Measurements from ENCODE around the gene OR13A1. TPM values are rescaled to one million over a fixed set of nuclear protein-coding genes. Genes with fewer than 3 reads are reported as not detected.
"Not testable (repeated sequence)": the region's sequence is repeated elsewhere in the genome, so short reads cannot be mapped to it uniquely, and the experiment has no call there.

OR13A1 gene, protein sequence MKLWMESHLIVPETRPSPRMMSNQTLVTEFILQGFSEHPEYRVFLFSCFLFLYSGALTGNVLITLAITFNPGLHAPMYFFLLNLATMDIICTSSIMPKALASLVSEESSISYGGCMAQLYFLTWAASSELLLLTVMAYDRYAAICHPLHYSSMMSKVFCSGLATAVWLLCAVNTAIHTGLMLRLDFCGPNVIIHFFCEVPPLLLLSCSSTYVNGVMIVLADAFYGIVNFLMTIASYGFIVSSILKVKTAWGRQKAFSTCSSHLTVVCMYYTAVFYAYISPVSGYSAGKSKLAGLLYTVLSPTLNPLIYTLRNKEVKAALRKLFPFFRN
- 0.55 TPM for polyA plus RNA-seq

DNA sequence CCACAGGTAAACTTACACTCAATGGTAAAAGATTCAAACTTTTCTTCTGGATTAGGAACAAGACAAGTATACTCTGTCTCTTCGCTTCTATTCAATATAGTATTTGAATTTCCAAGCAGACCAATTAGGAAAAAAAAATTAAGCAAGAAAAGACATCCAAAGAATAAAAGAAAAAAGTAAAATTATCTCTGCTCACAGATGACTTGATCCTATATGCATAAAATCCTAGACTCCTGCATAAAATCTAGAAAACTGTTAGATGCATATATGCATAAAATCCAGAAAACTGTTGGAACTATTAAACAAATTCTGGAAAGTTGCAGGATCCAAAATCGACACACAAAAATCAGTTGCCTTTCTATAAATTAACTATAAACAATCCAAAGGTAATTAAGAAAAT is at the start of gene OR13A1:
TSS of gene OR13A1 (minus strand) at position 101 of the 400 bp plus-strand sequence. CDS start 11,186 bp downstream, outside the sequence.
- peaks cover 6% of the 10 kb centered on the region for H3K36me3 Mint-ChIP-seq

DNA sequence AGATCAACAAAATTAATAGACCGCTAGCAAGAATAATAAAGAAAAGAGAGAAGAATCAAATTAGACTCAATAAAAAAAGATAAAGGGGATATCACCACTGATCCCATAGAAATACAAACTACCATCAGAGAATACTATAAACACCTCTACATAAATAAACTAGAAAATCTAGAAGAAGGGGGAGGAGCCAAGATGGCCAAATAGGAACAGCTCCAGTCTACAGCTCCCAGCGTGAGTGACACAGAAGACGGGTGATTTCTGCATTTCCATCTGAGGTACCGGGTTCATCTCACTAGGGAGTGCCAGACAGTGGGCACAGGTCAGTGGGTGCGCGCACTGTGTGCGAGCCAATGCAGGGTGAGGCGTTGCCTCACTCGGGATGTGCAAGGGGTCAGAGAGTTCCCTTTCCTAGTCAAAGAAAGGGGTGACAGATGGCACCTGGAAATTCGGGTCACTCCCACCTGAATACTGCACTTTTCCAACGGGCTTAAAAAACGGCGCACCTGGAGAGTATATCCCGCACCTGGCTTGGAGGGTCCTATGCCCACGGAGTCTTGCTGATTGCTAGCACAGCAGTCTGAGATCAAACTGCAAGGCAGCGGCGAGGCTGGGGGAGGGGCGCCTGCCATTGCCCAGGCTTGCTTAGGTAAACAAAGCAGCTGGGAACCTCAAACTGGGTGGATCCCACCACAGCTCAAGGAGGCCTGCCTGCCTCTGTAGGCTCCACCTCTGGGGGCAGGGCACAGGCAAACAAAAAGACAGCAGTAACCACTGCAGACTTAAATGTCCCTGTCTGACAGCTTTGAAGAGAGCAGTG is 46.8 kb upstream of the OR13A1 start:
- H3K27ac Mint-ChIP-seq: not testable (repeated sequence)

More for the DNA sequence above, at the start of gene OR13A1:
- no peaks in the 10 kb centered on the region for H3K27me3 Mint-ChIP-seq
- no peaks in the 10 kb centered on the region for H3K4me1 Mint-ChIP-seq
- H3K9me3 Mint-ChIP-seq: peaks cover 3 to 28% (median 15%) of the 10 kb centered on the region in 3 donors
- H3K4me3 Mint-ChIP-seq: no peak within 1 kb of the TSS
- no peak within 1 kb of the TSS for H3K27ac Mint-ChIP-seq

DNA sequence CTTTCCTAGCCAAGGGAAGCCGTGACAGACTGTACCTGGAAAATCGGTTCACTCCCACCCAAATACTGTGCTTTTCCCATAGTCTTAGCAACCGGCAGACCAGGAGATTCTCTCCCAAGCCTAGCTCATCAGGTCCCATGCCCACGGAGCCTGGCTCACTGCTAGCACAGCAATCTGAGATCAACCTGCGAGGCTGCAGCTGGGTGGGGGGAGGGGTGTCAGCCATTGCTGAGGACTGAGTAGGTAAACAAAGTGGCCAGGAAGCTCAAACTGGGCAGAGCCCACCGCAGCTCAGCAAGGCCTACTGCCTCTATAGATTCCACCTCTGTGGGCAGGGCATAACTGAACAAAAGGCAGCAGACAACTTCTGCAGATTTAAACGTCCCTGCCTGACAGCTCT is 43.6 kb upstream of the OR13A1 start:
- peaks cover 21 to 52% (median 41%) of the 10 kb centered on the region in 3 donors for H3K4me1 Mint-ChIP-seq
- H3K4me3 Mint-ChIP-seq, H3K9me3 Mint-ChIP-seq, H3K27ac Mint-ChIP-seq, H3K36me3 Mint-ChIP-seq, H3K27me3 Mint-ChIP-seq: not testable (repeated sequence)

More for the DNA sequence above, 46.8 kb upstream of the OR13A1 start:
- Mint-ChIP-seq H3K4me1 (peaks cover 13 to 30% (median 28%) of the 10 kb centered on the region in 3 donors), H3K4me3 (peak overlapping the region in 2 of 4 donors; percentile 27 to 65)
- H3K9me3 Mint-ChIP-seq, H3K36me3 Mint-ChIP-seq, H3K27me3 Mint-ChIP-seq: not testable (repeated sequence)

DNA sequence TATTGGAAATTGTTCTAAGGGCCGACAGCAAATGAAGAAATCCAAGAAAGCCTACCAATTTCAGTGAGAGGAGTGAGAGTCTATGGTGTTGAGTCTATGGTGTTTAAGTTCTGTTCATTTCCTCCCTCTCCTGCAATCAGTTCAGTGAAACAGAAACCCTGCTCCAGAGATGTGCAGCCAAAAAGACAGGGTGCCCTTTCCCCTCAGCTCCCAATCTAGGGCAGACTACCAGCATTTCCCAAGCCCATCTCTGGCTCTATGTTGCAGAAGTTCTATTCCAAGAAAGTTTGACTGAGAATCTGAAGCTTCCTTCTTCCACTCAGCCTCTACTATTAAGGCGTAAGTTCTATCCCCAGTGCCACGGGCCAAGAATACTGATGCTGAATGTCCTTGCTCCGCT is 40.1 kb upstream of the OR13A1 start:
- Mint-ChIP-seq H3K27ac (peak overlapping the region in 1 of 3 donors; percentile 8), H3K27me3 (no peaks in the 10 kb centered on the region), H3K4me1 (peaks cover 39 to 66% (median 55%) of the 10 kb centered on the region in 3 donors), H3K9me3 (no peaks in the 10 kb centered on the region), H3K36me3 (peaks cover 2% of the 10 kb centered on the region), H3K4me3 (peak overlapping the region in 1 of 4 donors; percentile 46)

DNA sequence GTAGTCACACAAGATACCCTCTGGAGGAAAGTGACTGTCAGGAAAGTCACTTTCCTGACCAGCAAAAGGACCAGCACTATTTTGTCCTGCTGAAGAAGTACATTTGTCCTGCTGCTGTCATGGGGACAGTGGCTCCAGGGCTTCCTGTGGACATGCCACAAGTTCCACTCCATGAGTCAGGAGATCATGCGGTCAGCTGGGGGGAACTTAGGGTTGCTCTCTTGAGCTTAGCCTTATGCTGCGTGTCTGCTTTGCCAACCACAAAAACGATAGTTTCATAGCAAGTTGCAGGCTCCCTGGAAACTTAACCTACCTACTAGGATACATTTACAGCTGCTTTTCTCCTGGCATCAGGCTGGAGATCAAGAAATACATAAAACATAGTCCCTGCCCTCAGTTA is 38.9 kb upstream of the OR13A1 start:
- Mint-ChIP-seq H3K36me3 (no peaks in the 10 kb centered on the region), H3K9me3 (no peaks in the 10 kb centered on the region), H3K27ac (no peak overlapping the region), H3K4me3 (peak overlapping the region in 1 of 4 donors; percentile 13), H3K27me3 (no peaks in the 10 kb centered on the region), H3K4me1 (peaks cover 38 to 55% (median 52%) of the 10 kb centered on the region in 3 donors)

DNA sequence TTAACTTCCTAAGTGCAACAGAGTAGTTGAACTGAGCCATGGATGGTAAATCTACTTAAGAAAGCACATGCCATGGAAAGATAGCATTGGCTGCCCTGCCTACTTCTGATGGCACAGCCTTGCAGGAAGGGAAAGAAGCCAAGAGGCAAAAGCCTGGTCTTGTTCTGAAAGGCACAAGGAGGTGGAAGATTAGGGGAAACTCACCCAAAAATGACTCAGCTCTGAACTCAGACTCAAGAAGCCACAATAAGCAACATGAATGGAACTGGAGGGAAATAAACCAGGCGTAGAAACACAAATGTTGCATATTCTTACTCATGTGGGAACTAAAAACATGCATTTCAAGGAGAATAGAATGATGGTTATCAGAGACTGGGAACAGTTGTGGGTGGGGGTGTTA is 37.8 kb upstream of the OR13A1 start:
- Mint-ChIP-seq H3K4me1 (peaks cover 38 to 52% (median 52%) of the 10 kb centered on the region in 3 donors), H3K4me3 (peak overlapping the region in 2 of 4 donors; percentile 68 to 84), H3K36me3 (no peaks in the 10 kb centered on the region), H3K27ac (no peak overlapping the region), H3K27me3 (no peaks in the 10 kb centered on the region), H3K9me3 (peaks cover 0 to 3% (median 0%) of the 10 kb centered on the region in 3 donors)

DNA sequence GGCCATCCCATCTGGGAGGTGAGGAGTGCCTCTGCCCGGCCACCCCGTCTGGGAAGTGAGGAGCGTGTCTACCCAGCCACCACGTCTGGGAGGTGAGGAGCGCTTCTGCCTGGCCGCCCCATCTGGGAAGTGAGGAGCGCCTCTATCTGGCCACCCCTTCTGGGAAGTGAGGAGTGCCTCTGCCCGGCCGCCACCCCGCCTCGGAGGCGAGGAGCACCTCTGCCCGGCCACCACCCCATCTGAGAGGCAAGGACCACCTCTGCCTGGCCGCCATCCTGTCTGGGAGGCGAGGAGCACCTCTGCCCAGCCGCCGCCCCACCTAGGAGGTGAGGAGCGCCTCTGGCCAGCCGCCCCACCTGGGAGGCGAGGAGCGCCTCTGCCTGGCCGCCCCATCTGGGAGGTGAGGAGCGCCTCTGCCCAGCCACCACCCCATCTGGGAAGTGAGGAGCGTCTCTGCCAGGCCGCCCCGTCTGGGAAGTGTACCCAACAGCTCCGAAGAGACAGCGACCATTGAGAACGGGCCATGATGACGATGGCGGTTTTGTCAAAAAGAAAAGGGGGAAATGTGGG is 32.9 kb upstream of the OR13A1 start:
- H3K4me3 Mint-ChIP-seq: peak overlapping the region in 1 of 4 donors; percentile 9
- not testable (repeated sequence) for H3K27me3 Mint-ChIP-seq, H3K27ac Mint-ChIP-seq

DNA sequence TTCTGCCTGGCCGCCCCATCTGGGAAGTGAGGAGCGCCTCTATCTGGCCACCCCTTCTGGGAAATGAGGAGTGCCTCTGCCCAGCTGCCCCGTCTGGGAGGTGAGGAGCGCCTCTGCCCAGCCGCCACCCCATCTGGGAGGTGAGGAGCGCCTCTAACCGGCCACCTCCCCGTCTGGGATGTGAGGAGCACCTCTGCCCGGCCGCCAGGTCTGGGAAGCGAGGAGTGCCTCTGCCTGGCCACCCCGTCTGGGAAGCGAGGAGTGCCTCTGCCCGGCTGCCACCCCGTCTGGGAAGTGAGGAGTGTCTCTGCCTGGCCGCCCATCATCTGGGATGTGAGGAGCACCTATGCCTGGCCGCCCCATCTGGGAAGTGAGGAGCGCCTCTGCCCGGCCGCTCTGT is 32.1 kb upstream of the OR13A1 start:
- H3K36me3 Mint-ChIP-seq, H3K27me3 Mint-ChIP-seq, H3K9me3 Mint-ChIP-seq, H3K4me3 Mint-ChIP-seq, H3K27ac Mint-ChIP-seq: not testable (repeated sequence)
- H3K4me1 Mint-ChIP-seq: peaks cover 7 to 18% (median 11%) of the 10 kb centered on the region in 3 donors

More for the DNA sequence above, 32.9 kb upstream of the OR13A1 start:
- not testable (repeated sequence) for H3K36me3 Mint-ChIP-seq, H3K9me3 Mint-ChIP-seq
- H3K4me1 Mint-ChIP-seq: peaks cover 15 to 24% (median 16%) of the 10 kb centered on the region in 3 donors

DNA sequence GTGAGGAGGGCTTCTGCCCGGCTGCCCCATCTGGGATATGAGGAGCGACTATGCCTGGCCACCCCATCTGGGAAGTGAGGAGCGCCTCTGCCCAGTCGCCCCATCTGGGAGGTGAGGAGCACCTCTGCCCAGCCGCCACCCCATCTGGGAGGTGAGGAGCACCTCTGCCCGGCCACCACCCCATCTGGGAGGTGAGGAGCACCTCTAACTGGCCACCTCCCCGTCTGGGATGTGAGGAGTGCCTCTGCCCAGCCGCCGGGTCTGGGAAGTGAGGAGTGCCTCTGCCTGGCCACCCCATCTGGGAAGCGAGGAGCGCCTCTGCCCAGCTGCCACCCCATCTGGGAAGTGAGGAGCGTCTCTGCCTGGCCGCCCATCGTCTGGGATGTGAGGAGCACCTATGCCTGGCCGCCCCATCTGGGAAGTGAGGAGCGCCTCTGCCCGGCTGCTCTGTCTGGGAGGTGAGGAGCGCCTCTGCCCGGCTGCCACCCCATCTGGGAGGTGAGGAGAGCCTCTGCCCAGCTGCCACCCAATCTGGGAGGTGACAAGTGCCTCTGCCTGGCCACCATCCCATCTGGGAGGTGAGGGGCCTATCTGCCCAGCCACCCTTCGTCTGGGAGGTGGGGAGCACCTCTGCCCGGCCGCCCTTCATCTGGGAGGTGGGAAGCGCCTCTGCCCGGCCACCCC is 31.4 kb upstream of the OR13A1 start:
- peaks cover 4 to 12% (median 6%) of the 10 kb centered on the region in 3 donors for H3K4me1 Mint-ChIP-seq
- H3K4me3 Mint-ChIP-seq, H3K9me3 Mint-ChIP-seq, H3K36me3 Mint-ChIP-seq, H3K27me3 Mint-ChIP-seq, H3K27ac Mint-ChIP-seq: not testable (repeated sequence)

DNA sequence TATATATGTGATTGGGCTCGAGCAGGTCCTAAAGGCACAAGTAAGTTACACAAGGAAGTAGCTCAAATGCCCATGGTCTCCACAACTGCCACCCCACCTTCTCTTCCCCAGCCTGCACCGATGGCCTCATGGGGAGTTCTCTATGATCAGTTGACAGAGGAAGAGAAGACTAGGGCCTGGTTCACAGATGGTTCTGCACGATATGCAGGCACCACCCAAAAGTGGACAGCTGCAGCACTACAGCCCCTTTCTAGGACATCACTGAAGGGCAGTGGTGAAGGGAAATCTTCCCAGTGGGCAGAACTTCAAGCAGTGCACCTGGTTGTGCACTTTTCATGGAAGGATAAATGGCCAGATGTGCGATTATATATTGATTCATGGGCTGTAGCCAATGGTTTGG is 25.0 kb upstream of the OR13A1 start:
- H3K4me1 Mint-ChIP-seq, H3K36me3 Mint-ChIP-seq, H3K27ac Mint-ChIP-seq, H3K9me3 Mint-ChIP-seq, H3K27me3 Mint-ChIP-seq: not testable (repeated sequence)
- H3K4me3 Mint-ChIP-seq: peak overlapping the region in 2 of 4 donors; percentile 5 to 81

DNA sequence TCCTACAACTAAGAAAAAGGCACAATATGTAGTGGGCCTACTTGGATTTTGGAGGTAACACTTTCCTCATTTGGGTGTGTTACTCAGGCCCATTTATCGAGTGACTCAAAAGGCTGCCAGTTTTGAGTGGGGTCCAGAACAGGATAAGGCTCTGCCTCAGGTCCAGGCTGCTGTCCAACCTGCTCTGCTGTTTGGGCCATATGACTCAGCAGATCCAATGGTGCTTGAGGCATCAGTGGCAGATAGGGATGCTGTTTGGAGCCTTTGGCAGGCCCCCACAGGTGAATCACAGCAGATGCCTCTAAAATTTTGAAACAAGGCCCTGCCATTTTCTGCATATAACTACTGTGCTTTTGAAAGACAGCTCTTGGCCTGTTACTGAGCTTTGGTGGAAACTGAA is 24.5 kb upstream of the OR13A1 start:
- Mint-ChIP-seq H3K9me3 (peaks cover 4% of the 10 kb centered on the region in 3 donors), H3K27me3 (no peaks in the 10 kb centered on the region), H3K36me3 (peaks cover 6% of the 10 kb centered on the region), H3K4me1 (peaks cover 0 to 3% (median 3%) of the 10 kb centered on the region in 3 donors), H3K4me3 (no peak overlapping the region), H3K27ac (no peak overlapping the region)

DNA sequence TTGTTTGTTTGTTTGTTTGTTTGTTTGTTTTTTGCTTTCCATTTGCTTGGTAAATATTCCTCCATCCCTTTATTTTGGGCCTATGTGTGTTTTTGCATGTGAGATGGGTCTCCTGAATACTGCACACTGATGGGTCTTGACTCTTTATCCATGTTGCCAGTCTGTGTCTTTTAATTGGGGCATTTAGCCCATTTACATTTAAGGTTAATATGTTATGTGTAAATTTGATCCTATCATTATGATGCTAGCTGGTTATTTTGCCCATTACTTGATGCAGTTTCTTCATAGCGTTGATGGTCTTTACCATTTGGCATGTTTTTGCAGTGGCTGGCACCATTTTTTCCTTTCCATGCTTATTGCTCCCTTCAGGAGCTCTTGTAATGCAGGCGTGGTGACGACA is 16.4 kb upstream of the OR13A1 start:
- not testable (repeated sequence) for H3K27ac Mint-ChIP-seq, H3K27me3 Mint-ChIP-seq, H3K36me3 Mint-ChIP-seq
- Mint-ChIP-seq H3K4me1 (peaks cover 0 to 11% (median 1%) of the 10 kb centered on the region in 3 donors), H3K4me3 (peak overlapping the region in 1 of 4 donors; percentile 68), H3K9me3 (peaks cover 4 to 19% (median 7%) of the 10 kb centered on the region in 3 donors)

DNA sequence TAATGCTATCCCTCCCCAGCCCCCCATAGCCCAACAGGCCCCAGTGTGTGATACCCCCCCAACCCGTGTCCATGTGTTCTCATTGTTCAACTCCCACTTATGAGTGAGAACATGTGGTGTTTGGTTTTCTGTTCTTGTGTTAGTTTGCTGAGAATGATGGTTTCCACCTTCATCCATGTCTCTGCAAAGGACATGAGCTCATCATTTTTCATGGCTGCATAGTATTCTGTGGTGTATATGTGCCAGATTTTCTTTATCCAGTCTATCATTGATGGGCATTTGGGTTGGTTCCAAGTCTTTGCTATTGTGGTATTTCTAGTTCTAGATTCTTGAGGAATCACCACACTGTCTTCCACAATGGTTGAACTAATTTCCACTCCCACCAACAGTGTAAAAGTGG is 11.5 kb upstream of the OR13A1 start:
- Mint-ChIP-seq H3K9me3 (peaks cover 5 to 23% (median 7%) of the 10 kb centered on the region in 3 donors), H3K4me3 (peak overlapping the region in 2 of 4 donors; percentile 53 to 55), H3K4me1 (peaks cover 1 to 11% (median 2%) of the 10 kb centered on the region in 3 donors)
- not testable (repeated sequence) for H3K27ac Mint-ChIP-seq, H3K36me3 Mint-ChIP-seq, H3K27me3 Mint-ChIP-seq

DNA sequence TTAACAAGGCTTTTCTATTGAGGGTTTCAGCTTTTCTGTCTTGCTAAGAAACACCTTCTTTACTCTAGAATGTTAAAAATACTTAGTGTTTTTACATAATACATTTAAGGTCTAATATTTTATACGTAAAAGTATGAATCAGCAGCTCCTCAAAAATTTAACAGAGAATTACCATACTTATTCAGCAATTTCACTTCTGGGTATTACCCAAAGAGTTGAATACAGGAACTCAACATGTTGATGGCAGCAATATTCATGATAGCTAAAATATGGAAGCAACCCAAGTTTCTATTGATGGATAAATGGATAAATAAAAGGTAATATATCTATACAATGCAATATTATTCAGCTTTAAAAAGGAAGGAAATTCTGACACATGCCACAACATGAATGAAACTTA is 9.7 kb upstream of the OR13A1 start:
- H3K9me3 Mint-ChIP-seq: peaks cover 5 to 20% (median 7%) of the 10 kb centered on the region in 3 donors
- peaks cover 0 to 2% (median 0%) of the 10 kb centered on the region in 3 donors for H3K4me1 Mint-ChIP-seq
- H3K27me3 Mint-ChIP-seq: no peaks in the 10 kb centered on the region
- H3K36me3 Mint-ChIP-seq: peaks cover 4% of the 10 kb centered on the region
- no peak overlapping the region for H3K27ac Mint-ChIP-seq
- H3K4me3 Mint-ChIP-seq: no peak overlapping the region
